ENCODE data around the gene FAM131A. TPM values are rescaled to one million over a fixed set of nuclear protein-coding genes. Genes with fewer than 3 reads are reported as not detected.
A peak's percentile ranks its signal among the peaks of the same experiment; 100 is the strongest.

FAM131A gene
- total and polyA plus RNA-seq, 2 experiments from 2014 or later = 12.2 to 12.6 TPM

GRCh38 chr3:184378651-184379357 lies 41.4 kb downstream of the FAM131A start:
- no peak overlapping the region for H3K4me3 ChIP-seq
- H3K4me2 ChIP-seq = peak overlapping the region; percentile 75
- H3K9me2 ChIP-seq (replicated peaks; ENCODE audit: insufficient read depth) = no peaks in the 10 kb centered on the region
- H3K36me3 ChIP-seq (replicated peaks; ENCODE audit: insufficient read depth, low read depth) = no peaks in the 10 kb centered on the region
- DNase-seq (ENCODE audit: low spot score) = no peak
- WGBS (ENCODE audit: low lambda C conversion rate, missing lambda C conversion rate) = 82% methylated on average over 10 of the region's 10 CpGs
- H4K20me1 ChIP-seq (ENCODE audit: insufficient read depth, poor library complexity, severe bottlenecking) = no peaks in the 10 kb centered on the region
- TF ChIP-seq EZH2phosphoT487 (IDR thresholded peaks at IDR 0.05; ENCODE audit: low read depth, severe bottlenecking, unreplicated experiment) = no peak
- no peak for TF ChIP-seq EZH2 (IDR thresholded peaks at IDR 0.05; ENCODE audit: borderline replicate concordance)
- TF ChIP-seq CTCF (IDR thresholded peaks at IDR 0.05; ENCODE audit: poor library complexity) = no peak
- no peaks in the 10 kb centered on the region for H3K79me2 ChIP-seq
- H3K27ac ChIP-seq = peak overlapping the region; percentile 74
- H3K9me3 ChIP-seq (ENCODE audit: low read depth) = no peaks in the 10 kb centered on the region
- H3K4me1 ChIP-seq (ENCODE audit: insufficient read depth) = peaks cover 20% of the 10 kb centered on the region
- peaks cover 15% of the 10 kb centered on the region for H3K27me3 ChIP-seq
- H2AFZ ChIP-seq = no peak overlapping the region

- Histone ChIP-seq H2AFZ (peak within 1 kb of the TSS; percentile 25), H3K36me3 (replicated peaks; ENCODE audit: insufficient read depth, low read depth) (no peaks in the 10 kb centered on the region), H4K20me1 (ENCODE audit: insufficient read depth, poor library complexity, severe bottlenecking) (no peaks in the 10 kb centered on the region), H3K27ac (peak within 1 kb of the TSS; percentile 11), H3K4me2 (peak within 1 kb of the TSS; percentile 92), H3K79me2 (no peaks in the 10 kb centered on the region), H3K9me3 (ENCODE audit: low read depth) (no peaks in the 10 kb centered on the region), H3K4me1 (ENCODE audit: insufficient read depth) (peaks cover 20% of the 10 kb centered on the region), H3K27me3 (peaks cover 15% of the 10 kb centered on the region), H3K4me3 (peak within 1 kb of the TSS; percentile 67), H3K9me2 (replicated peaks; ENCODE audit: insufficient read depth) (no peaks in the 10 kb centered on the region)
- TF ChIP-seq EZH2phosphoT487 (IDR thresholded peaks at IDR 0.05; ENCODE audit: low read depth, severe bottlenecking, unreplicated experiment) (no peak), CTCF (IDR thresholded peaks at IDR 0.05; ENCODE audit: poor library complexity) (no peak), EZH2 (IDR thresholded peaks at IDR 0.05; ENCODE audit: borderline replicate concordance) (no peak)
- 46% methylated on average over 5 of the region's 71 CpGs for WGBS (ENCODE audit: low lambda C conversion rate, missing lambda C conversion rate)
- peak; percentile 34 for DNase-seq (ENCODE audit: low spot score)
These were observed 42.2 kb downstream of the FAM131A start, which contains the start of gene CHRD for GRCh38 chr3:184379358-184380184. Gene CHRD (plus strand): TSS chr3:184380054. CDS start chr3:184380319, 265 bp downstream.

- no peaks in the 10 kb centered on the region for H3K36me3 ChIP-seq (replicated peaks; ENCODE audit: insufficient read depth, low read depth)
- peak; percentile 85 for DNase-seq (ENCODE audit: low spot score)
- H3K27ac ChIP-seq = no peak overlapping the region
- peak overlapping the region; percentile 92 for H3K4me2 ChIP-seq
- H3K79me2 ChIP-seq = no peaks in the 10 kb centered on the region
- peaks cover 20% of the 10 kb centered on the region for H3K4me1 ChIP-seq (ENCODE audit: insufficient read depth)
- H3K27me3 ChIP-seq = peaks cover 15% of the 10 kb centered on the region
- no peaks in the 10 kb centered on the region for H4K20me1 ChIP-seq (ENCODE audit: insufficient read depth, poor library complexity, severe bottlenecking)
- TF ChIP-seq EZH2 (IDR thresholded peaks at IDR 0.05; ENCODE audit: borderline replicate concordance) = no peak
- no peak for TF ChIP-seq CTCF (IDR thresholded peaks at IDR 0.05; ENCODE audit: poor library complexity)
- TF ChIP-seq EZH2phosphoT487 (IDR thresholded peaks at IDR 0.05; ENCODE audit: low read depth, severe bottlenecking, unreplicated experiment) = no peak
- H2AFZ ChIP-seq = no peak overlapping the region
- H3K9me3 ChIP-seq (ENCODE audit: low read depth) = no peaks in the 10 kb centered on the region
- peak overlapping the region; percentile 67 for H3K4me3 ChIP-seq
- WGBS (ENCODE audit: low lambda C conversion rate, missing lambda C conversion rate) = 0% methylated on average over 17 of the region's 62 CpGs
- no peaks in the 10 kb centered on the region for H3K9me2 ChIP-seq (replicated peaks; ENCODE audit: insufficient read depth)
These were observed 42.8 kb downstream of the FAM131A start for GRCh38 chr3:184380185-184380626.

Data from hepatocyte (in vitro differentiated cells).